ENCODE data around the gene GALNT16.

Gene GALNT16

GRCh38 chr14:69372146-69372545 lies 112.2 kb downstream of the GALNT16 start:
- no peak for DNase-seq

GRCh38 chr14:69373104-69373503 lies 113.1 kb downstream of the GALNT16 start:
- DNase-seq = no peak

DNA sequence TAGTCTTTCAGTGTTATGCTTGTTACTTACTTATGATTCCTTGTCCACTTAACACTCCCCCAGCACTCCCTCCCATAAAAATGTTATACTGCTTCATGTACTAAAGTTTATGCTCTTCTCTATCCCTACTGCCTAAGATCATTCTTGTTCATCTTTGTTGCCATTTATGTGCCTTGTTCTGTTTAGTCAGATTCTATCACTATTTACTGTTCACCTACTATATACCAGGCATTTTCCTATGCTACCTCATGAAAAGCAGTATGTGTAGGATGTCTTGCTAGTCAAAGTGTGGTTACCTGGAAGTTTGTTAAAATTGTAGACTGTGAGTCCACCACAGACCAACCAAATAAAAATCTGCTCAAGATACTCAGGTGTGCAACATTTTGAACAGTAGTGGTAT lies 114.3 kb downstream of the GALNT16 start:
- DNase-seq = no peak

DNA sequence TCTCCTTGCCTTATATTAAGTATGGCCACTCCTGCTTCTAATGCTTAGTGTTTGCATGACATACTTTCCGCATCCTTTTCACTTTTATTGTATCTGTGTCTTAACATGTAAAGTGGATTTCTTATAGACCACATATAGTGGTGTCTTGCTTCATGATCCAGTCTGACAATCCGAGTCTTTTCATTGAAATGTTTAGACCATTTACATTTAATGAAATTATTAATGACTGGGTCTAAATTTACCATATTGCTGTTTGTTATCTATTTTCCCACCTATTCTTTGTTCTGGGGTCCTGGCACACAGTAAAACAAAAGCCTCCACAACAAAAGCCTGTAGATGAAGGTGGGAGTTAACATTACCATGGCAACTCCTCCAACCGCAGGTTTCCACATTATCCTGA lies 115.2 kb downstream of the GALNT16 start:
- DNase-seq = no peak

- DNase-seq = no peak
These were observed 115.8 kb downstream of the GALNT16 start for GRCh38 chr14:69375722-69376121.

- DNase-seq = peak; percentile 14
These were observed 116.5 kb downstream of the GALNT16 start for GRCh38 chr14:69376439-69376838.

DNA sequence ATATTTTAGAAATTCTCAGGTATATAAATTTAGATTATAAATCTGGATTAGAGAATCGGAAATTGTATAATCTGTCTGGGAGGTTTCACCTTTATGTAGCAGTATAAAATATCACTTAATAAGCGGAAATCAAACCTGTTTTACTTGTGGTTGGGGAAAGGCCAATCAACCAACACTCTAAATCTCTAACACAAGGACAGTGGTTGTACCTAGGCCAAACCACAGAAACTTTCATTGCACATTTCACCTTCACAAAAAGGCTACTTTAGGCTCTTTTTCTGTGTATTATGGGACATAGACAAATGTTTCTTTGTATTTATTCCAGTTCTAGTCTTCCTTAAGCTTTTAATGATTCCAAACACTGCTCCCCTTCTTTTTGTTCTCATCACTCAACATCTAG lies 118.3 kb downstream of the GALNT16 start:
- DNase-seq = no peak

DNA sequence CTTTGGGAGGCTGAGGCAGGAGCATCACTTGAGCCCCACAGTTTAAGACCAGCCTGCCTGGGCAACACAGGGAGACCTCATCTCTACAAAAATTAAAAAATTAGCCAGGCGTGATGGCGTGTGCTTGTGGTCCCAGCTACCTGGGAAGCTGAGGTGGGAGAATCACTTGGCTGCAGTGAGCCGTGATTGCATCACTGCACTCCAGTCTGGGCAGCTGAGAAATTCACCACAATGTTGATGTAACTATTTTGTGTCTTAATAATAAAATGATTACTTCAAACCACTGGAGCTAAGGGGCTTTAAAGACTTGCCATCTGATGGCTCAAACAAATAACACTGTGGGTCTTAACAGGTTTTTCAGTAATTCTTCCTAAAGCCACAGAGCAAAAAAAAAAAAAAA lies 127.4 kb downstream of the GALNT16 start:
- no peak for DNase-seq

- DNase-seq = peak; percentile 11
These were observed 131.4 kb downstream of the GALNT16 start for GRCh38 chr14:69391400-69391799.

DNA sequence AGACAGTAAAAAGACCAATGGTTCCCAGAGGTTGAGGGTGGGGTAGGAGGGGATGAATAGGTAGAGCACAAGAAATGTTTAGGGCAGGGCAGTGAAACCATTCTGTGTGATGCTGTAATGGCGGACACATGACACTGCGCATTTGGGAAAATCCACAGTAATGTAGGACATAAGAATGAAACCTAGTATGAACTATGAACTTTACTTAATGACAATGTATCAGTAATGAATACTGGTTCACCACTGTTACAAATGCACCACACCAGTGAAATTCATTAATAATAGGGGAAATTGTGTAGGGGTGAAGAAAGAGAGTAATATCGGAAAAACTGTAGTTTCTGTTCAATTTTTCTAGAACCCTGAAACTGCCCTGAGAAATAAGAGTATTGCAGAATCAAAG lies 132.5 kb downstream of the GALNT16 start:
- DNase-seq = no peak

GRCh38 chr14:69395929-69396328 lies 136.0 kb downstream of the GALNT16 start:
- no peak for DNase-seq

DNA sequence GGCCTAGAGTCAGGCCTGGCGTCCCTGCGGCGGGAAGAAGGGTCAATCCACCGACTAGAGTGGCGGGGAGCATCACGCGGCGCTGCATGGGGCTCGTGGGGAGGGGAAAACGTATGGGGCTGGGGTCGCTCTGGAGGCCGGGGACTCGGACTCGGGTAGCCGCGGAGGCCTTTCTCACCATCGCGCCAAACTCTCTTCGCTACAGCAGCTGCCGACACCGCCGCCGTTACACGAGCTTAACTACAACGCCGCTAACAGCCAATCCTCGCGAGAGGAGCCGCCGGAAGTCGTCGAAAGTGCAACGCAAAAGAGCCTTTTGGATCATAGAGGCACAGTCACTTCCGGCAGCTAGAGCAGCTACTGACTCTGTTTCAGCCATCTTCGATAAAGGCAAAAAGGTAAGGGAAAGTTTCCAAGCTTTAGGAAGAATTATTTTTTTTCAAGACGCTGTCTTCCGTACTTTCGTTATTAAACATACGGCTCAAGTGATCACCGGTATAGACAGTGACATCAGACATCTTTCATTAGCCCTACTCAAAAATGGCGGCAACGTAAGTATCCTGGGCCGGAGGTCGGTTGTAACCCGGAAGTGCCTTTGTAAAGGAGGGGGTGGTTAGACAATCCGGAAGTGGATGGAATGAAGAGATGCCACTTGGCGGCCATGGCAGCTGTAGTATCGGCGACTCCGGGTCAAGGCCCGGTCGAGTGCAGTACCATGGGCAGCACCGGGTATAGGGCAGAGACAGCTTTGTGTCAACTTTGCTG lies 138.3 kb downstream of the GALNT16 start, which contains the start of the genes ERH and SLC39A9:
ERH (minus strand) TSS at position 247 of the 765 bp plus-strand sequence; CDS start at position 181, 66 bp downstream.
SLC39A9 (plus strand) TSS at position 640 of the 765 bp plus-strand sequence. CDS start 678 bp downstream, outside the sequence.
- DNase-seq = peak; percentile 98

DNA sequence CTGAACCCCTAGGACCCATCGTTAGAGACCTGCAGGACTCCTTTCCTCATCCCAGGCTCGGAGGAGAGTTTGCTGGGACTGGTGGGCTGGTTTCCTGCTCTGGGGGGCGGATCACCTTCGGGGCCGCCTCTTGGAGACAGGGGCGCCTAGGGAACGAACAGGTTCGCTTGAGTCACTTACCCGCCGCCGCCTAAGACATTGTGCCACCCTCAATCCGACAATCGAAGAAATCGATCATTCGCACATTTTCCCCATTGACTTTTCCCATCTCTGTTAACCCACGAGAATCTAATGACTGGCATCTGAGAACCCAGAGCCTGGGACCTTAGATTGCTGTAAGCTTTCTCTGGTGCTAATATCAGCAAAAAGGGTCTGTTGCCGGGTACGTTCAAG lies 138.9 kb downstream of the GALNT16 start:
- DNase-seq = no peak

DNA sequence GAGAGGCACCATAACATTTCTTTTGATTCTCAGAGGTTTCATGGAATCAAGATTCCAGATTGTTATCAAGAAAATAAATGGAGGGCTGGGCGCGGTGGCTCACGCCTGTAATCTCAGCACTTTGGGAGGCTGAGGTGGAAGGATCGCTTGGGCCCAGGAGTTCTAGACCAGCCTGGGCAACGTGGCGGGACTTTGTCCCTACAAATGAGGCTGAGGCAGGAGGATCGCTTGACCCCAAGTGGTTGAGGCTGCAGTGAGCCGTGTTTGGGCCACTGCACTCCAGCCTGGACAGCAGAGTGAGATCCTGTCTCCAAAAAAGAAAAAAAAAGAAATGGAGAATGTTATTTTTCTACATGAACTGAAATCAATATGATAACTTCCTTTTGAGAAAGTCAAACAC lies 139.8 kb downstream of the GALNT16 start:
- DNase-seq = no peak

GRCh38 chr14:69400154-69400553 lies 140.2 kb downstream of the GALNT16 start:
- no peak for DNase-seq

GRCh38 chr14:69401841-69402240 lies 141.9 kb downstream of the GALNT16 start:
- DNase-seq = no peak

GRCh38 chr14:69404478-69404877 lies 144.5 kb downstream of the GALNT16 start:
- no peak for DNase-seq

- no peak for DNase-seq
These were observed 144.9 kb downstream of the GALNT16 start for GRCh38 chr14:69404883-69405282.

DNA sequence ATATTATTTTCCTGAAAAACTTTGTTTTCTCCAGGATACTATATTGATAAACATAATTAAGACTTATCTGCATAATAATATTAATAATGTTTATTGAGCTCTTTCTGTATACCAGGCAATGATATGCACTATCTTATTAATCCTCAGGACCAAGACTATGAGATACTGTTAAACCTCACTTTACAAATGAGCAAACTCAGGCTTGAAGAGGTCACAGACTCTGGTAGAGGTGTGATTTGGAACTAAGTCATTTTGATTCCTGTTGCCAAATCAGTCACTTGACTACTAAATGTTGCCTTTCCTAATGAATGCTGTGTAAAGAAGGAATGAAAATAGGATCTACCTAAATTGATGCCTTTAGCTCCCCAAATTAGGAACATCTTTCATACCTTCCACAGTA lies 145.8 kb downstream of the GALNT16 start:
- no peak for DNase-seq

Measured in fibroblast of skin of right quadriceps (primary cell).